Measurements from ENCODE around the gene ZFAND3.

The ZFAND3 gene

GRCh38 chr6:38187325-38187724 lies 367.8 kb downstream of the ZFAND3 start:
- TF ChIP-seq, protein P1, sequence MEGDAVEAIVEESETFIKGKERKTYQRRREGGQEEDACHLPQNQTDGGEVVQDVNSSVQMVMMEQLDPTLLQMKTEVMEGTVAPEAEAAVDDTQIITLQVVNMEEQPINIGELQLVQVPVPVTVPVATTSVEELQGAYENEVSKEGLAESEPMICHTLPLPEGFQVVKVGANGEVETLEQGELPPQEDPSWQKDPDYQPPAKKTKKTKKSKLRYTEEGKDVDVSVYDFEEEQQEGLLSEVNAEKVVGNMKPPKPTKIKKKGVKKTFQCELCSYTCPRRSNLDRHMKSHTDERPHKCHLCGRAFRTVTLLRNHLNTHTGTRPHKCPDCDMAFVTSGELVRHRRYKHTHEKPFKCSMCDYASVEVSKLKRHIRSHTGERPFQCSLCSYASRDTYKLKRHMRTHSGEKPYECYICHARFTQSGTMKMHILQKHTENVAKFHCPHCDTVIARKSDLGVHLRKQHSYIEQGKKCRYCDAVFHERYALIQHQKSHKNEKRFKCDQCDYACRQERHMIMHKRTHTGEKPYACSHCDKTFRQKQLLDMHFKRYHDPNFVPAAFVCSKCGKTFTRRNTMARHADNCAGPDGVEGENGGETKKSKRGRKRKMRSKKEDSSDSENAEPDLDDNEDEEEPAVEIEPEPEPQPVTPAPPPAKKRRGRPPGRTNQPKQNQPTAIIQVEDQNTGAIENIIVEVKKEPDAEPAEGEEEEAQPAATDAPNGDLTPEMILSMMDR (IDR thresholded peaks at IDR 0.05): no peak

GRCh38 chr6:38187811-38188590 lies 368.5 kb downstream of the ZFAND3 start:
- TF ChIP-seq, protein P1 (IDR thresholded peaks at IDR 0.05): no peak

GRCh38 chr6:38188677-38189335 lies 369.3 kb downstream of the ZFAND3 start:
- TF ChIP-seq, protein P1 (IDR thresholded peaks at IDR 0.05): no peak

- TF ChIP-seq, protein P1 (IDR thresholded peaks at IDR 0.05): no peak
Measured at GRCh38 chr6:38191418-38191817, 371.9 kb downstream of the ZFAND3 start.

- TF ChIP-seq, protein P1 (IDR thresholded peaks at IDR 0.05): no peak
Measured at GRCh38 chr6:38192011-38192410, 372.5 kb downstream of the ZFAND3 start.

GRCh38 chr6:38192487-38192886 lies 373.0 kb downstream of the ZFAND3 start:
- TF ChIP-seq, protein P1 (IDR thresholded peaks at IDR 0.05): no peak

GRCh38 chr6:38193051-38193450 lies 373.5 kb downstream of the ZFAND3 start:
- TF ChIP-seq, protein P1 (IDR thresholded peaks at IDR 0.05): no peak

All from LNCAP (cell line).